ENCODE data around the gene WDR27.

The WDR27 gene

DNA sequence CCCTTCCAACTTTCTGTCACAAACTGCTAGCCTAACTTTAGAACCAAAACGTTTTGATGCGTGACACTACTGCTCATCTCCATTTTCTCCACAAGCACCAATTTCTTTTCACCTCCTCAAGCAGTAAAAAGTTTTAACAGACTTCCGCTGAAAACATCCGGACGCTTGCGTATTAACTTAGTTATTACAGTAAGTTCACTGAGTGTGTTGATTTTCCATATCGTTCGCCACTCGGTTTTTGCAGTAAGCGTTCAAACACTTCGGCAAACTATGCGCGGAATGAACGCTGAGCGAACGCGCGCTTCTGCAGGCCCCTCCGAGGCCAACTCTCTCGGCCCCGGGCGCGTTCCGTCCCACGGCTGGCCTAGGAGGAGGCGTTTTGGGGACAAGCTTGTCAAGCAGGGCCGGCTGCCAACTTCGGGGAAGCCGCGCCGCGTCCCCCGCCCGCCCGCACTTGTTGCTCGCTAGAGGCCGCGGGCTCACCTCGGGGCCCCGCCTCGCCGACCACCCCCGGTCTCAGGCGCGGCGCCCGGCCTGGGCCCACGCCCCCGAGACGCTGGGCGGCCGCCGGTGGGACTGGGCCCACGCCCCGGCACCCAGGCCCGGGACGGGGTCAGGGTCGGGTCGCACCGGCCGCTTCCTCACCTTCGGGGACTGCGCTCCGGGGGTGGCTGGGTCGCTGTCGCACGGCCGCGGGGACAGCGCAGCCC lies 21.5 kb upstream of the WDR27 start:
- in situ Hi-C loops (cut with HindIII; ENCODE audit: low sequenced_read_pairs) = no loop called here
- H3K4me3 ChIP-seq (ENCODE audit: low read depth, low read length) = peak overlapping the region; percentile 72
- TF ChIP-seq, protein P1, sequence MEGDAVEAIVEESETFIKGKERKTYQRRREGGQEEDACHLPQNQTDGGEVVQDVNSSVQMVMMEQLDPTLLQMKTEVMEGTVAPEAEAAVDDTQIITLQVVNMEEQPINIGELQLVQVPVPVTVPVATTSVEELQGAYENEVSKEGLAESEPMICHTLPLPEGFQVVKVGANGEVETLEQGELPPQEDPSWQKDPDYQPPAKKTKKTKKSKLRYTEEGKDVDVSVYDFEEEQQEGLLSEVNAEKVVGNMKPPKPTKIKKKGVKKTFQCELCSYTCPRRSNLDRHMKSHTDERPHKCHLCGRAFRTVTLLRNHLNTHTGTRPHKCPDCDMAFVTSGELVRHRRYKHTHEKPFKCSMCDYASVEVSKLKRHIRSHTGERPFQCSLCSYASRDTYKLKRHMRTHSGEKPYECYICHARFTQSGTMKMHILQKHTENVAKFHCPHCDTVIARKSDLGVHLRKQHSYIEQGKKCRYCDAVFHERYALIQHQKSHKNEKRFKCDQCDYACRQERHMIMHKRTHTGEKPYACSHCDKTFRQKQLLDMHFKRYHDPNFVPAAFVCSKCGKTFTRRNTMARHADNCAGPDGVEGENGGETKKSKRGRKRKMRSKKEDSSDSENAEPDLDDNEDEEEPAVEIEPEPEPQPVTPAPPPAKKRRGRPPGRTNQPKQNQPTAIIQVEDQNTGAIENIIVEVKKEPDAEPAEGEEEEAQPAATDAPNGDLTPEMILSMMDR (IDR thresholded peaks at IDR 0.05; ENCODE audit: low read depth, low read length, missing control alignments) = no peak
- no peak for DNase-seq (ENCODE audit: low read depth)

DNA sequence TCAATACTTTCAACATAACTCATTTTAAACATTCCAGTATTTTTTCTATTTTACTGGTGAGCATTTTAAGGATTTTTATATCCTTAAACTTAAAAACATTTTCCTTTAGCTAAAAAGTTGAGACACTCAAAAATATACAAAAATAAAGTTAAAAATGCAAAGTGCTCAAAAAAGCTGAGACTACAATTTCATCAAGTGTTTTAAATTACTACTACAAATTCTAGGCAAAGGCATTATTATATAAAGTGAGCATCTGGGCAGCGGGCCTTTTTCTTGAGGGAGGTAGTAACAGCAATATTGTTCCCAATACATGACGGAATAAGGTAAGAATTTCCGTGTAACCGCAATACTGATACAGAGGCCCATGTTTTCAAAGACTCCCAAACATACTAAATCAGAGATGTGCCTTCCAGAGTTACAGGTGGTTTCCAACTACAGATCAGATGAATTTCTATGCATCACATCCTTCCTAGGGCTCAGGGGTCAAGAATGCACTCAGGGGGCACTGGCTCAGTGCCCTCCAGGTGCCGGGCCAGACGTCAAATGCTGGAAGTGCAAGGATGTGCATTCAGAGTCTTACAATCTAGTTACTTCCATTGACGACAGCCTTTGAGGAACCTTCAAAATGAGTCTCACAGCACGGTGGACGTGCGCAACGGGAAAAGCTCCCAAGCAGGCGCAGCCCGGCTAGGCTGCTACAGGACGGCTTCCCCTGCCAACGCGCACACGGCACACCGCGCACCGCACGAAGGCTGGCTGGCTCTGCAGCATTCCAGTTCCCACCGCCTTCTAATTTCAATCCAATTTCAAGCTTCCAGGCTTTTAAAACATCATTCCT lies 20.8 kb upstream of the WDR27 start:
- peak overlapping the region; percentile 72 for H3K4me3 ChIP-seq (ENCODE audit: low read depth, low read length)
- TF ChIP-seq, protein P1 (IDR thresholded peaks at IDR 0.05; ENCODE audit: low read depth, low read length, missing control alignments) = no peak
- DNase-seq (ENCODE audit: low read depth) = peak; percentile 67
- in situ Hi-C loops (cut with HindIII; ENCODE audit: low sequenced_read_pairs) = no loop called here

DNA sequence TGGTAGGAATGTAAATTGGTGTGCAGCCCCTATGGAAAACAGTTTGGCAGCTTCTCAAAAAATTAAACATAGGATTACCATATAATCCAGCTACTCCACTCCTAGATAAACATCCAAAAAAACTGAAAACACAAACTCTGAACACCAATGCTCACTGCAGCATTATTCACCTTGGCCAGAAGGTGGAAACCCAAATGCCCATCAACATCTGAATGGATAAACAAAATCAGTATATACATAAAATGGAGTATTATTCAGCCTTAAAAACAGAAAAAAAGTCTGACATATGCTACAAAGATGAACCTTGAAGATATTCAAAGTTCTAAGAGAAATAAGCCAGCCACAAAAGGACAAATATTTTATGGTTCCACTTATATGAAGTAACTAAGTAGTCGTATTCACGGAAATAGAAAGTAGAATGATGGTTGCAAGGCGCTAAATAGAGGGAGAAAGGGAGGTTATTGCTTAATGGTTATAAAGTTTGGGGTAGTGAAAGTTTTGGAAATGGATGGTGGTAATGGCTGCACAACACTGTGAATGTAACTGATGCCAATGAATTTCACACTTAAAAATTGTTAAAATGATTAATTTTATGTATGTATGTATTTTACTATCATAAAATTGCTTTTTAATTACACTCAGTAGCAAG lies 18.5 kb upstream of the WDR27 start:
- TF ChIP-seq, protein P1 (IDR thresholded peaks at IDR 0.05; ENCODE audit: low read depth, low read length, missing control alignments) = no peak
- no peak overlapping the region for H3K4me3 ChIP-seq (ENCODE audit: low read depth, low read length)
- no peak for DNase-seq (ENCODE audit: low read depth)
- in situ Hi-C loops (cut with HindIII; ENCODE audit: low sequenced_read_pairs) = no loop called here

DNA sequence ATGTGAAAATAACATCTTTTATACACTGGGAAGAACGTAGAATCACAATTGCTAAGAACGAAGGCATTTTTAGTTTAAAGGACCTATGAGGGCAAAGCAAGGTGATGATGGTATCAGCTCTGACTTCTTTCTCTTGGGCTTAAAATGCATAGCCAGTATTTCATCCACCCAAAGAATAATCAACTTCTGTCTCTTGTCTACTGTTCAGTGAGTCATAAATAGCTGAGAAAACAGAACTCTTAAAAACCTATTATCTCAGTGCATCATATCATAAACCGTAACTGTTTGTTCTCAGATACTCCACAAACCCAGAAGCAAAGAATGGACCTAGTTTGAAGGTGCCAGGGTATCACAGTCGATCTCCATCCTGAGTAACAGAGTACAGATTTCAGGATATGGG lies 17.3 kb upstream of the WDR27 start:
- TF ChIP-seq, protein P1 (IDR thresholded peaks at IDR 0.05; ENCODE audit: low read depth, low read length, missing control alignments) = no peak
- in situ Hi-C loops (cut with HindIII; ENCODE audit: low sequenced_read_pairs) = no loop called here
- no peak for DNase-seq (ENCODE audit: low read depth)
- H3K4me3 ChIP-seq (ENCODE audit: low read depth, low read length) = no peak overlapping the region

DNA sequence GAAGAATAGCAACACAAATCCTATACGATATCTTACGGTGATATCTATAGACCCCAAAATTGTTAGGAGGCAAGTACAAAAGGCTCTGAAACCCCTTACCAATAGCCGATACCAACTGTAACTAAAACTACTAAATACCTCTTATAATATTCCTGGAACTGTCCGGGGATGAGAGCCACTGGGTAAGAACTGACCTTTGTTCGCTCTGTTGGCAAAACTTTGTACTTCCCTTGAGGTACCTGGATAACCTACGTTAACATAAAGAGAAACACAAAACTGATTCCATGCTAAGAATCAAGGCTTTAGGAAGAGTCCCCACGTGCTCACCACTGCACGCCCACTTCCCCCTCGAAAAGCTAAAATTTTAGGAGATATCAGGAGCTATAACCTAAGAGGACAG lies 12.8 kb upstream of the WDR27 start:
- DNase-seq (ENCODE audit: low read depth) = no peak
- TF ChIP-seq, protein P1 (IDR thresholded peaks at IDR 0.05; ENCODE audit: low read depth, low read length, missing control alignments) = no peak
- in situ Hi-C loops (cut with HindIII; ENCODE audit: low sequenced_read_pairs) = no loop called here
- H3K4me3 ChIP-seq (ENCODE audit: low read depth, low read length) = no peak overlapping the region

DNA sequence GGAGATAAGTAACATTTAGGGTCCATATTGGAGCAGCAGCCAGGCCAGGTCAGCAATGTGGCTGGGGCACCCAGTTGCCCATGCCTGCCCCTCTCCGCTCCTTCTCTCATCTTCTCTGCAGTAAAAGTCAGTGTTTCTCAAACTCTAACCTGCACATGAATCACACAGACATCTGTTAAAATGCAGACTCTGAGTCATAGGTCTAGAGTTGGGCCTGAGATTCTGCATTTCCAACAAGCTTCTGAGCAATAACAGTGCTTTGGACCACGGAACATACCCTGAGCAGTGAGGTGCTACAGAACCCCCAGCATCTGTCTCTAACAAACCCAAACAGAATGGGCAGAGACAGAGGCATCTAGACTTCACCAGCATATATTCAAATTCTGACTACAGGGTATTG lies 12.3 kb upstream of the WDR27 start:
- H3K4me3 ChIP-seq (ENCODE audit: low read depth, low read length) = no peak overlapping the region
- DNase-seq (ENCODE audit: low read depth) = no peak
- in situ Hi-C loops (cut with HindIII; ENCODE audit: low sequenced_read_pairs) = no loop called here
- TF ChIP-seq, protein P1 (IDR thresholded peaks at IDR 0.05; ENCODE audit: low read depth, low read length, missing control alignments) = no peak
